Osteoblast (primary cell): ENCODE measurements around the gene PRKCE. TPM values are rescaled to one million over a fixed set of nuclear protein-coding genes. Genes with fewer than 3 reads are reported as not detected.

Experiments used
- DNase-seq: peaks from one replicate; pipeline ENCODE4 v3.0.0; 2011; ENCODE audit warnings: low spot score, mixed read lengths; ENCODE audit not compliant: insufficient read length; ENCODE audit errors: missing footprints
- H2AFZ ChIP-seq: 2 replicates; pipeline ENCODE4 v1.6.0; 2011; ENCODE audit warnings: mild to moderate bottlenecking, low read length
- H3K27ac ChIP-seq: 2 replicates; pipeline ENCODE4 v1.5.1; 2011; ENCODE audit warnings: mild to moderate bottlenecking, low read depth, low read length, moderate library complexity
- H3K27me3 ChIP-seq: 2 replicates; pipeline ENCODE4 v1.6.0; 2012; ENCODE audit warnings: mild to moderate bottlenecking, control low read depth, inconsistent platforms, low read length, moderate library complexity; ENCODE audit not compliant: insufficient read depth
- H3K36me3 ChIP-seq: 2 replicates; pipeline ENCODE4 v1.5.1; 2011; ENCODE audit warnings: mild to moderate bottlenecking, low read length, control low read depth, moderate library complexity; ENCODE audit not compliant: insufficient read depth
- H3K4me1 ChIP-seq: 2 replicates; pipeline ENCODE4 v1.5.1; 2011; ENCODE audit warnings: mild to moderate bottlenecking, low read length, control low read depth, moderate library complexity; ENCODE audit not compliant: insufficient read depth
- H3K4me2 ChIP-seq: 2 replicates; pipeline ENCODE4 v1.6.0; 2011; ENCODE audit warnings: mild to moderate bottlenecking, low read length; ENCODE audit not compliant: insufficient read depth
- H3K4me3 ChIP-seq: fragments of 200-600 bp; sonication (generic); 3 replicates; pipeline ENCODE4 v1.5.1; 2012; ENCODE audit warnings: mild to moderate bottlenecking, low read length, inconsistent platforms; ENCODE audit not compliant: insufficient read depth
- H3K79me2 ChIP-seq: 2 replicates; pipeline ENCODE4 v1.6.0; 2012; ENCODE audit warnings: mild to moderate bottlenecking, low read length, control low read depth, inconsistent platforms; ENCODE audit not compliant: insufficient read depth
- H3K9me3 ChIP-seq: 2 replicates; pipeline ENCODE4 v1.5.1; 2011; ENCODE audit warnings: low read depth, low read length, control low read depth
- H4K20me1 ChIP-seq: 2 replicates; pipeline ENCODE4 v1.6.0; 2012; ENCODE audit warnings: mild to moderate bottlenecking, low read length, control low read depth; ENCODE audit not compliant: insufficient read depth
- total RNA-seq: library from RNA; depleted of rRNA; stranded (reverse); fragments of >200 nt; gene quantifications from 2 replicates; pipeline ENCODE4 v1.2.3, GENCODE V29; 2012
- TF ChIP-seq, protein P1 (sequence below): IDR thresholded peaks from 2 replicates; pipeline ENCODE4 v1.5.1; 2011; ENCODE audit warnings: mild to moderate bottlenecking, low read depth, low read length, moderate library complexity; ENCODE audit errors: extremely low read depth

PRKCE gene
- total RNA-seq, 1 donor, result 22.1 TPM

DNA sequence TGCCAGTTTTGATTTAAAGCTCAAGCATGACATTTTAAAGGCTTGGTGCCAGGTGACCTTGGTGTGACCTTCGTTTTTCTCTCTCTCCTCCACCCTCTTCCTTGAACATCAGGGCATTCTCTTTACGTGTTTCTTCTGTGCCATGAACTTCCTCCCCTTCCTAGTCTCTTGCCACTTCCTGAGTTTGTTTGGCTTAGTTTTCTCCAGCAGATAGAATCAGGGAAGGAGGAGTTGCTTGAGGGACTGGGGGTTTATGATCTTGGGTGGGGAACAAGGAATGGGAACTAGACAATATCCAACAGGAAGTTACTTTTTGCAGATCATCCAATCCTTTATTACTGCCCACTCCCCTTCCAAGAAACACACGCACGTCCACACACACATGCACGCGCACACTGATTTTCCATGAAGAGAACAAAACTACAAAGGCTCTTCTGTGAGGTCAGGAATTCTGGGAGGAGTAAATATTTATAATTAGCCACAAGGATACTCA, 435.1 kb downstream of the PRKCE start:
- no peak overlapping the region for H3K4me2 ChIP-seq
- TF ChIP-seq, protein P1, sequence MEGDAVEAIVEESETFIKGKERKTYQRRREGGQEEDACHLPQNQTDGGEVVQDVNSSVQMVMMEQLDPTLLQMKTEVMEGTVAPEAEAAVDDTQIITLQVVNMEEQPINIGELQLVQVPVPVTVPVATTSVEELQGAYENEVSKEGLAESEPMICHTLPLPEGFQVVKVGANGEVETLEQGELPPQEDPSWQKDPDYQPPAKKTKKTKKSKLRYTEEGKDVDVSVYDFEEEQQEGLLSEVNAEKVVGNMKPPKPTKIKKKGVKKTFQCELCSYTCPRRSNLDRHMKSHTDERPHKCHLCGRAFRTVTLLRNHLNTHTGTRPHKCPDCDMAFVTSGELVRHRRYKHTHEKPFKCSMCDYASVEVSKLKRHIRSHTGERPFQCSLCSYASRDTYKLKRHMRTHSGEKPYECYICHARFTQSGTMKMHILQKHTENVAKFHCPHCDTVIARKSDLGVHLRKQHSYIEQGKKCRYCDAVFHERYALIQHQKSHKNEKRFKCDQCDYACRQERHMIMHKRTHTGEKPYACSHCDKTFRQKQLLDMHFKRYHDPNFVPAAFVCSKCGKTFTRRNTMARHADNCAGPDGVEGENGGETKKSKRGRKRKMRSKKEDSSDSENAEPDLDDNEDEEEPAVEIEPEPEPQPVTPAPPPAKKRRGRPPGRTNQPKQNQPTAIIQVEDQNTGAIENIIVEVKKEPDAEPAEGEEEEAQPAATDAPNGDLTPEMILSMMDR, result no peak

DNA sequence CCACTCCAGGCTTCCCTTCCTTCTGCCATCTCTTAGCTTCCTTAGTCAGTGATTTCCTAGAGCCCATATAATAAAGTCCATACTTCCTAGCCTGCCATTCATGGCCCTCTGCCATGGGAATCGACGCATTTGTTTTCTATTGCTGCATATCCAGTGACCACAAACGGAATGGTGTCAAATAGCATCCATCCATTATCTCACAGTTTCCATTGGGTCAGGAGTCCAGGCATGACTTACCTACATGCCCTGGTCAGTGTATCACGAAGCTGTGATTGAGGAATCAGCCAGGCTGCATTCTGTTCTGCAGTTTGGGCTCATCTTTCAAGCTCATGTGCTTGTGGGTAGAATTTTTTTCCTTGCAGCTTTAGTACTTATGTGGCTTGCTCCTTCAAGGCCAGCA, 436.0 kb downstream of the PRKCE start:
- TF ChIP-seq, protein P1, result no peak
- Histone ChIP-seq H3K4me1 (peaks cover 14% of the 10 kb centered on the region), H3K4me3 (no peak overlapping the region), H3K4me2 (no peak overlapping the region), H3K9me3 (no peaks in the 10 kb centered on the region), H3K27me3 (no peaks in the 10 kb centered on the region), H4K20me1 (no peaks in the 10 kb centered on the region), H2AFZ (no peak overlapping the region), H3K27ac (no peak overlapping the region), H3K79me2 (no peaks in the 10 kb centered on the region), H3K36me3 (no peaks in the 10 kb centered on the region)
- no peak for DNase-seq

More for the DNA sequence above, 435.1 kb downstream of the PRKCE start:
- no peak overlapping the region for H2AFZ ChIP-seq
- DNase-seq, result no peak
- no peaks in the 10 kb centered on the region for H3K9me3 ChIP-seq
- peaks cover 20% of the 10 kb centered on the region for H3K4me1 ChIP-seq
- no peaks in the 10 kb centered on the region for H3K36me3 ChIP-seq
- H4K20me1 ChIP-seq, result no peaks in the 10 kb centered on the region
- H3K27ac ChIP-seq, result no peak overlapping the region
- no peaks in the 10 kb centered on the region for H3K79me2 ChIP-seq
- no peak overlapping the region for H3K4me3 ChIP-seq
- no peaks in the 10 kb centered on the region for H3K27me3 ChIP-seq

DNA sequence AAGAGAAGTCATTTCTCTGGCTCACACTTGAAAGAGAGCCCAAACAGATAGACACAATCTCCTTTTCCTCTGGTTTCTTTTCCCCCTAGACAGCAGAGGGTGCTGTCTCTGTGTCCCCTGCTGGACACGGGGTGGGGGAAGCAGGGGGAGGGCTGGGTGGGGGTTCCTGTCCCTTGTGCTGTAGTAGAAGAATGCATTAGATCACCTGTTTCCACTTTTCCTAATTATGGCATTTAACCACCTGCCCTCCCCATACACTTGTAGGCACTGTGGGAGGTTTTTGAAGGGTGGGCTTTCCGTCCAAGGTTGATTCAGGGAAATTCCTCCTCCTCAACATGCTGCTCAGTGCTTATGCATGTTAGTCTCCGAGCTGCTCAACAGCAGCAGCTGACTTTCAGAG, 439.5 kb downstream of the PRKCE start:
- Histone ChIP-seq H3K9me3 (no peaks in the 10 kb centered on the region), H3K36me3 (no peaks in the 10 kb centered on the region), H3K4me1 (no peaks in the 10 kb centered on the region), H4K20me1 (no peaks in the 10 kb centered on the region), H2AFZ (no peak overlapping the region), H3K27ac (no peak overlapping the region), H3K4me3 (no peak overlapping the region), H3K79me2 (no peaks in the 10 kb centered on the region), H3K27me3 (no peaks in the 10 kb centered on the region), H3K4me2 (no peak overlapping the region)
- no peak for DNase-seq
- TF ChIP-seq, protein P1, result no peak

DNA sequence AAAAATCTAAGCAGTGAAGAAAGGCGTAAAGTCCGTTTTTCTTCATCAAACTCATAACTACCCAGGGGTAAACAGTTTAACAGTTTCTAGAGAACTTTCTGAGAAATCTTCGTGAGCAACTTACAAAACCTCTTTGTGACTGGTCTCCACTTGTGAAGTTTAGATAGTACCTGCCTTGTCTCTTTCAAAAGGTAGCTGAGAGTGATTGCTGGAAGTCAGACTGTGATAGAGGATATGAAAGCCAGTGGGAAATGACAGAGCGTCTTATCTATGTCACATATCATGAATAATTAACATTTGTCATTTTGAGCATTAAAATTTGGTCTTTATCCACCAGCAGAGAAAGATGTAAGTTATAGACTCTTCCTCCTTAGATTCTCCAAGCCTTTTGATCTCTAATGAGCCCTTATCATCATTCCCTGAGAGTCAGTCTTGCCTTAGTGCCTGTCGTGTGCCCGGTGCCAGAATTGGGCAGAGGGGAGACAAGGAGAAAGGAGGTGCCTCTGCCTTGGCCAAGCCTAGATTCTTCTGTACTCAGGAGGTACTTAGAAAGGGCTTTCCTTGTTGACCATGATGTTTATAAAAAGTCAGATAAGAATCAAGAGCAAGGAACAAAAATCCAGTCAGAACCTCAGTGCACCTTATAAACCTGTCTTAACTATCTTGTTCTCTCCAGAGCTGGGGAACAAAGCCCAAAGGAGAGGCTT, 440.6 kb downstream of the PRKCE start:
- Histone ChIP-seq H3K9me3 (no peaks in the 10 kb centered on the region), H3K4me1 (no peaks in the 10 kb centered on the region), H3K4me2 (no peak overlapping the region), H3K4me3 (no peak overlapping the region), H3K36me3 (no peaks in the 10 kb centered on the region), H3K27ac (no peak overlapping the region), H4K20me1 (no peaks in the 10 kb centered on the region), H3K79me2 (no peaks in the 10 kb centered on the region), H3K27me3 (no peaks in the 10 kb centered on the region), H2AFZ (no peak overlapping the region)
- TF ChIP-seq, protein P1, result no peak
- no peak for DNase-seq
